Loucy (cell line): ENCODE measurements around the gene COL23A1.

Experiments
- EZH2phosphoT487 ChIP-seq: fragments of 200-600 bp; IDR thresholded peaks from 2 replicates; pipeline ENCODE4 v1.6.1; 2018; ENCODE audit warnings: antibody characterized with exemption, mild to moderate bottlenecking, moderate library complexity, borderline replicate concordance
- TF ChIP-seq, protein P1 (sequence below): fragments of 200-600 bp; sonication (generic); conservative IDR thresholded peaks from 2 replicates; pipeline ENCODE4 v1.5.1; 2014; ENCODE audit warnings: mild to moderate bottlenecking, antibody characterized with exemption, low read length

DNA sequence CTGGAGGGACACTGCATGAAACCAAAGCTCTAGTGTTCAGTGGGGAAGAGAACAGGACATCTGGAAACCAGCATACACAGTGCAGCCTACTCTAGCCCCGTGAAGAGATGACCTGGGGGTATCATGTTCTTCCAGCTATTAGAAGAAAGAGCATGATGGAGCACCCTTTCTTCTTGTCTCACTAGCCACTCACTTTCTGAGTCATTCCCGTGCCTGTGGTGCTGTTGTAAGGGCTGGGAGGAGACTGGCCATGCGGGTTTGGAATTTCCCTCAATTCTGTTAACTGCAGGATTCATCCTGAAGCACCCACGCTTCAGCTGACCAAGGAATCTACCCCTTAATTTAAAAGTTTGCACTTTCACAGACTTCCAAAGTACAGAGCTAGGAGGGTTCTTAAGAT, 137.0 kb downstream of the COL23A1 start:
- TF ChIP-seq, protein P1, sequence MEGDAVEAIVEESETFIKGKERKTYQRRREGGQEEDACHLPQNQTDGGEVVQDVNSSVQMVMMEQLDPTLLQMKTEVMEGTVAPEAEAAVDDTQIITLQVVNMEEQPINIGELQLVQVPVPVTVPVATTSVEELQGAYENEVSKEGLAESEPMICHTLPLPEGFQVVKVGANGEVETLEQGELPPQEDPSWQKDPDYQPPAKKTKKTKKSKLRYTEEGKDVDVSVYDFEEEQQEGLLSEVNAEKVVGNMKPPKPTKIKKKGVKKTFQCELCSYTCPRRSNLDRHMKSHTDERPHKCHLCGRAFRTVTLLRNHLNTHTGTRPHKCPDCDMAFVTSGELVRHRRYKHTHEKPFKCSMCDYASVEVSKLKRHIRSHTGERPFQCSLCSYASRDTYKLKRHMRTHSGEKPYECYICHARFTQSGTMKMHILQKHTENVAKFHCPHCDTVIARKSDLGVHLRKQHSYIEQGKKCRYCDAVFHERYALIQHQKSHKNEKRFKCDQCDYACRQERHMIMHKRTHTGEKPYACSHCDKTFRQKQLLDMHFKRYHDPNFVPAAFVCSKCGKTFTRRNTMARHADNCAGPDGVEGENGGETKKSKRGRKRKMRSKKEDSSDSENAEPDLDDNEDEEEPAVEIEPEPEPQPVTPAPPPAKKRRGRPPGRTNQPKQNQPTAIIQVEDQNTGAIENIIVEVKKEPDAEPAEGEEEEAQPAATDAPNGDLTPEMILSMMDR: no peak
- no peak for TF ChIP-seq EZH2phosphoT487
